GM10248 (cell line): ENCODE data around the gene MYORG.

Experiments
- CTCF ChIA-PET: fragments of 300-600 bp; sonication (Branson Sonifier 250); formaldehyde crosslinking; extraction: SDS; loops from one replicate; lab custom pipeline; 2021; ENCODE audit warnings: antibody characterized with exemption; lab: Yijun Ruan, JAX
- POLR2A ChIA-PET: fragments of 350-650 bp; sonication (Branson Sonifier 250); formaldehyde crosslinking; extraction: SDS; loops from one replicate; lab custom pipeline; 2020; ENCODE audit warnings: antibody characterized with exemption; lab: Yijun Ruan, JAX
- DNase-seq: peaks from one replicate; pipeline ENCODE4 v3.0.0; 2012; ENCODE audit errors: extremely low spot score
- TF ChIP-seq, protein P1 (sequence below): IDR thresholded peaks from 2 replicates; pipeline ENCODE4 v1.5.1; 2012; ENCODE audit warnings: mild to moderate bottlenecking, low read depth; ENCODE audit errors: extremely low read depth, missing control alignments, control extremely low read depth

Gene MYORG

DNA sequence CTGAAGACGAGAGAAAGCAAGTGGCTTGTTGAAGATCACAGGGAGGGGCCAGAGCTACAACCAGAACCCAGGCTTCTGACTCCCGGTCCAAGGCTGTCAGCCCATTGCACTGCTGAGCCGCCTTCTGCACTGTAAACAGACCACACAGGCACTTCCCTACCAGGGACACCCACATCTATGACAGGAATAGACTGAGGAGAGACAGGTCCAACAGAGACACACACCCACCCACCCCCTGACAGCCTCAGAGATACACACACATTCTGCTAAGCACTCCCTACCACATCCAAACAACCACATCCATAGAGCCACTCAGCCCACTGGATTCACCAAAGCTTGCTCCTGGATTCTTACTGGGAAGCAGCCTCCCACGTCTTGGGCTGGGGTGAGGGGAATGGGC lies 23.0 kb upstream of the MYORG start:
- ChIA-PET POLR2A (no interaction called here), CTCF (interaction anchor here (0.9 to 1.1 kb wide), 2 partner anchors 67 to 148 kb away, joined by 3 read pairs; no protein-coding TSS in a partner anchor)
- DNase-seq: no peak
- TF ChIP-seq, protein P1, sequence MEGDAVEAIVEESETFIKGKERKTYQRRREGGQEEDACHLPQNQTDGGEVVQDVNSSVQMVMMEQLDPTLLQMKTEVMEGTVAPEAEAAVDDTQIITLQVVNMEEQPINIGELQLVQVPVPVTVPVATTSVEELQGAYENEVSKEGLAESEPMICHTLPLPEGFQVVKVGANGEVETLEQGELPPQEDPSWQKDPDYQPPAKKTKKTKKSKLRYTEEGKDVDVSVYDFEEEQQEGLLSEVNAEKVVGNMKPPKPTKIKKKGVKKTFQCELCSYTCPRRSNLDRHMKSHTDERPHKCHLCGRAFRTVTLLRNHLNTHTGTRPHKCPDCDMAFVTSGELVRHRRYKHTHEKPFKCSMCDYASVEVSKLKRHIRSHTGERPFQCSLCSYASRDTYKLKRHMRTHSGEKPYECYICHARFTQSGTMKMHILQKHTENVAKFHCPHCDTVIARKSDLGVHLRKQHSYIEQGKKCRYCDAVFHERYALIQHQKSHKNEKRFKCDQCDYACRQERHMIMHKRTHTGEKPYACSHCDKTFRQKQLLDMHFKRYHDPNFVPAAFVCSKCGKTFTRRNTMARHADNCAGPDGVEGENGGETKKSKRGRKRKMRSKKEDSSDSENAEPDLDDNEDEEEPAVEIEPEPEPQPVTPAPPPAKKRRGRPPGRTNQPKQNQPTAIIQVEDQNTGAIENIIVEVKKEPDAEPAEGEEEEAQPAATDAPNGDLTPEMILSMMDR: no peak

- CTCF ChIA-PET: interaction anchor here (1.1 kb wide), 1 partner anchor 149 kb away, joined by 3 read pairs; no protein-coding TSS in a partner anchor
- DNase-seq: no peak
- POLR2A ChIA-PET: no interaction called here
- TF ChIP-seq, protein P1: no peak
Observed at GRCh38 chr9:34398875-34399274, 22.2 kb upstream of the MYORG start.

GRCh38 chr9:34396276-34397214 lies 19.8 kb upstream of the MYORG start:
- DNase-seq: no peak
- ChIA-PET POLR2A (no interaction called here), CTCF (no interaction called here)
- TF ChIP-seq, protein P1: no peak

GRCh38 chr9:34392511-34392910 lies 15.8 kb upstream of the MYORG start:
- POLR2A ChIA-PET: no interaction called here
- CTCF ChIA-PET: interaction anchor here (0.8 to 2.2 kb wide), 3 partner anchors 10 to 14 kb away, joined by 3 to 17 read pairs (median 9); no protein-coding TSS in a partner anchor
- no peak for DNase-seq
- TF ChIP-seq, protein P1: no peak

- DNase-seq: no peak
- CTCF ChIA-PET: interaction anchor here (1.2 to 1.7 kb wide), 2 partner anchors 8 to 16 kb away, joined by 5 to 7 read pairs; no protein-coding TSS in a partner anchor
- POLR2A ChIA-PET: no interaction called here
- TF ChIP-seq, protein P1: no peak
Observed at GRCh38 chr9:34387239-34387638, 10.5 kb upstream of the MYORG start.

GRCh38 chr9:34386656-34387055 lies 10.0 kb upstream of the MYORG start:
- TF ChIP-seq, protein P1: no peak
- ChIA-PET CTCF (interaction anchor here (1.2 kb wide), 1 partner anchor 17 kb away, joined by 5 read pairs; no protein-coding TSS in a partner anchor), POLR2A (no interaction called here)
- no peak for DNase-seq
